Stomach (tissue), 9 donors: ENCODE data around the gene FZD2. TPM values are rescaled to one million over a fixed set of nuclear protein-coding genes. Genes with fewer than 3 reads are reported as not detected.

Experiments used
- DNase-seq, 2 donors: peaks; one replicate each; pipeline versions ENCODE4 v3.0.0 to v3.0.0-alpha.2; 2013 to 2019
- H3K27ac ChIP-seq, 5 donors: fragments of 200-600 bp in 4 of 5; sonication (generic) in 4 of 5; one replicate each; pipeline ENCODE4 v1.5.1; 2013 to 2019; ENCODE audit warnings: mild to moderate bottlenecking in 1 of 5, moderate library complexity in 1 of 5
- H3K27me3 ChIP-seq, 3 donors: fragments of 200-600 bp; sonication (generic); one replicate each; pipeline ENCODE4 v1.5.1; 2017 to 2019; ENCODE audit warnings: mixed run types in 1 of 3
- H3K36me3 ChIP-seq, 4 donors: fragments of 200-600 bp; sonication (generic); 1 replicate in 3 of 4; 2 replicates in 1 of 4; pipeline ENCODE4 v1.5.1; 2016 to 2019
- H3K4me1 ChIP-seq, 4 donors: fragments of 200-600 bp; sonication (generic); one replicate each; pipeline ENCODE4 v1.5.1; 2016 to 2019
- H3K4me3 ChIP-seq, 4 donors: fragments of 200-600 bp; sonication (generic) in 3 of 4; one replicate each; pipeline ENCODE4 v1.5.1; 2016 to 2019; ENCODE audit warnings: mild to moderate bottlenecking in 1 of 4
- H3K9me3 ChIP-seq, 4 donors: fragments of 200-600 bp; sonication (generic); one replicate each; pipeline ENCODE4 v1.5.1; 2016 to 2019
- EP300 ChIP-seq: sonication (generic); formaldehyde crosslinking; IDR thresholded peaks from one replicate; pipeline ENCODE4 v1.6.1; 2017; ENCODE audit warnings: antibody characterized with exemption
- POLR2A ChIP-seq, 4 donors: fragments of 450-650 bp; IDR thresholded peaks; one replicate each; pipeline ENCODE4 v1.6.1; 2016; ENCODE audit warnings: antibody characterized with exemption in 4 of 4, control low read depth in 2 of 4, mild to moderate bottlenecking in 1 of 4, moderate library complexity in 1 of 4
- POLR2AphosphoS5 ChIP-seq, 3 donors: sonication (generic); formaldehyde crosslinking; IDR thresholded peaks; one replicate each; pipeline ENCODE4 v1.6.1; 2016; ENCODE audit warnings: antibody characterized with exemption in 3 of 3
- WGBS, 5 donors: extraction: QIAGEN DNeasy Blood & Tissue Kit in 3 of 5; methylation state at CpG; one replicate each; pipeline versions ENCODE4 v1.1.5 to v1.1.7; 2013 to 2018; 5-methylcytosine and 5-hydroxymethylcytosine counted together
- intact Hi-C: fragments of 100-400 bp; cut with DNase I; formaldehyde crosslinking; loops from one replicate; pipeline ENCODE4 v1.15.1; 2023; ENCODE audit warnings: low total_unique reads
- polyA plus RNA-seq, 3 donors: library from polyadenylated mRNA; stranded (reverse); fragments of 200-250 nt; gene quantifications; one replicate each; pipeline ENCODE4 v1.2.3, GENCODE V29; 2013
- total RNA-seq, 5 donors: library from RNA; depleted of rRNA; stranded (reverse); fragments of >200 nt; gene quantifications; one replicate each; pipeline versions ENCODE4 v1.1.0 to v1.2.3, GENCODE V29; 2014 to 2016
- TF ChIP-seq, protein P1 (sequence below), 7 experiments: fragments of 450-650 bp in 4 of 7; fragments of 200-600 bp in 3 of 7; sonication (generic) in 3 of 7; IDR thresholded peaks; one replicate each; pipeline ENCODE4 v1.5.1; 2016 to 2019; ENCODE audit warnings: antibody characterized with exemption in 7 of 7, control low read depth in 2 of 7, mild to moderate bottlenecking in 1 of 7
- donor health status: healthy with polysubstance abuse.
- donor health status: Bipolar disorder and iron deficiency.
- donor health status: healthy.

FZD2 gene
- total and polyA plus RNA-seq, 8 donors = 0.31 to 19.3 (median 1.2) TPM; not detected in 2

DNA sequence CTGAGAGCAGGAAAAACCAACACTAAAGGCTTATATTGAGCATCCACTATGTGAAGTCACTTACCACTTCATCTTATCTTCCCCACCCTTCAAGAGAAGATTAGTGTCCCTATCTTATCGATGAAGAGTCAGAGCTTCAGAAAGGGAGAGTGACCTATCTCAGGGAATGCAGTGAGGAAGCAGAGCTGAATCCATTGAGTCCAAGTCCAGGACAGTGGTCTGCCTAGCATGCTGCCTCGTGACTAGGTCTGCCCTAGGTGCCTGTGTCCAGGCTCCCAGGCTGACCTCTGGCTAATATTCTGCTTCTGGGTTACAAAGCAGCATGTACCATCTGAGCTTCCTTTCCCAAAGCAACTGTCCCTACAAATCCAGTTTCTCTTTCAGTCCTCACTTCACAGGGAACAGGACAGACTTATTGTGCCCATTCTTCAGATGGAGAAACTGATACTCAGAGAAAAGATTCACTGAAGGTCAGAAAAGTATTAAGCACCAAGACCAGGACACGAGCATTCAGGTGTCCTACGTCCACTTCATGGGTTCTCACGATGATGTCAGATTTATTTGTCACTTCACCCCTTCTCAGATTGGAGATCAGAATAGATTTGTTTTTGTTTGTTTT, 13.3 kb upstream of the FZD2 start:
- DNase-seq = no peak
- peaks cover 0 to 69% (median 17%) of the 10 kb centered on the region in 3 donors for H3K27me3 ChIP-seq
- intact Hi-C loops = no loop called here
- H3K4me3 ChIP-seq = no peak overlapping the region
- H3K9me3 ChIP-seq = no peaks in the 10 kb centered on the region
- no peaks in the 10 kb centered on the region for H3K36me3 ChIP-seq
- peaks cover 0 to 13% (median 6%) of the 10 kb centered on the region in 4 donors for H3K4me1 ChIP-seq
- WGBS, 5 donors = 59 to 66% (median 63%) methylated on average over 5 of the region's 5 CpGs
- no peak for TF ChIP-seq POLR2A (IDR thresholded peaks at IDR 0.05)
- no peak for TF ChIP-seq POLR2AphosphoS5 (IDR thresholded peaks at IDR 0.05)
- TF ChIP-seq, protein P1, sequence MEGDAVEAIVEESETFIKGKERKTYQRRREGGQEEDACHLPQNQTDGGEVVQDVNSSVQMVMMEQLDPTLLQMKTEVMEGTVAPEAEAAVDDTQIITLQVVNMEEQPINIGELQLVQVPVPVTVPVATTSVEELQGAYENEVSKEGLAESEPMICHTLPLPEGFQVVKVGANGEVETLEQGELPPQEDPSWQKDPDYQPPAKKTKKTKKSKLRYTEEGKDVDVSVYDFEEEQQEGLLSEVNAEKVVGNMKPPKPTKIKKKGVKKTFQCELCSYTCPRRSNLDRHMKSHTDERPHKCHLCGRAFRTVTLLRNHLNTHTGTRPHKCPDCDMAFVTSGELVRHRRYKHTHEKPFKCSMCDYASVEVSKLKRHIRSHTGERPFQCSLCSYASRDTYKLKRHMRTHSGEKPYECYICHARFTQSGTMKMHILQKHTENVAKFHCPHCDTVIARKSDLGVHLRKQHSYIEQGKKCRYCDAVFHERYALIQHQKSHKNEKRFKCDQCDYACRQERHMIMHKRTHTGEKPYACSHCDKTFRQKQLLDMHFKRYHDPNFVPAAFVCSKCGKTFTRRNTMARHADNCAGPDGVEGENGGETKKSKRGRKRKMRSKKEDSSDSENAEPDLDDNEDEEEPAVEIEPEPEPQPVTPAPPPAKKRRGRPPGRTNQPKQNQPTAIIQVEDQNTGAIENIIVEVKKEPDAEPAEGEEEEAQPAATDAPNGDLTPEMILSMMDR (IDR thresholded peaks at IDR 0.05) = no peak
- no peak for TF ChIP-seq EP300
- no peak overlapping the region for H3K27ac ChIP-seq

- Histone ChIP-seq H3K4me1 (peaks cover 0 to 13% (median 6%) of the 10 kb centered on the region in 4 donors), H3K27me3 (peaks cover 0 to 41% (median 0%) of the 10 kb centered on the region in 3 donors), H3K36me3 (no peaks in the 10 kb centered on the region), H3K4me3 (no peak overlapping the region), H3K27ac (peak overlapping the region in 2 of 5 donors; percentile 20 to 54), H3K9me3 (no peaks in the 10 kb centered on the region)
- no peak for TF ChIP-seq EP300
- TF ChIP-seq, protein P1 (IDR thresholded peaks at IDR 0.05) = no peak
- TF ChIP-seq POLR2A (IDR thresholded peaks at IDR 0.05) = no peak
- TF ChIP-seq POLR2AphosphoS5 (IDR thresholded peaks at IDR 0.05) = no peak
- no peak for DNase-seq
- 44 to 56% (median 51%) methylated on average over 4 of the region's 4 CpGs for WGBS, 5 donors
- intact Hi-C loops = no loop called here
These were observed 10.3 kb upstream of the FZD2 start for GRCh38 chr17:44546671-44547606.

DNA sequence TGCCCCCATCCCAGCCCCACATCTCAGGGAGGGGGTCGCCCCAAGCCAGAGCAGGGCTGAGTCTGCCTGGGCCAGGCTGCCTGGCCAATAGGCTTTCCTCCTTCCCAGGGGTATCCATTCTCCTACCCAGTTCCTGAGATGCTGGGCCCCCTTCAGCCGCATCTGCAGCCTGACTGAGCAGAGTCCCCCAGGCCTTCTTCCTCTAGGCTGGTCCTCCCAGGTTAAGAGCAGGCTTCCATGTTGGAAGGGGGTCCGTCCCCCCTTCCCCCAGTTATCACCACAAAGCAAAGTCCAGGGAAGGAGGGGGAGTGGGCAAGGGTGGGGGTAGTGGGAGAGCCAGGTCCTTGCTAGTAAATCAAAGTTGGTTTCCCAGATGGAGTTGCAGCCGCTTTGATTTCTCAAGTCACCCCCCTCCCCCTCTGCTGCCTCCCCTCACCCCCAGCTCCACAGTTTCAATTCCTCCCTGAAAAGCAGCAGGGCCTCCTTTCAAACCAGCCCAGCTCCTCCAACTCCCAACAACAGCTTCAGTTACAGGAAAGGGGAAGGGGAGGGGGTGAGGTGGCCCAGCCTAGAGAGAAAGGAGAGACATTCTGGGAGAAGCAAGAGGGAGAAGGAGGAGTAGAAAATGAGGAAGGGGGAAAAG, 9.5 kb upstream of the FZD2 start:
- H3K36me3 ChIP-seq = no peaks in the 10 kb centered on the region
- H3K27me3 ChIP-seq = peaks cover 0 to 33% (median 0%) of the 10 kb centered on the region in 3 donors
- no peak overlapping the region for H3K4me3 ChIP-seq
- WGBS, 5 donors = 72 to 79% (median 76%) methylated on average over 4 of the region's 4 CpGs
- intact Hi-C loops = no loop called here
- H3K9me3 ChIP-seq = no peaks in the 10 kb centered on the region
- H3K27ac ChIP-seq = peak overlapping the region in 2 of 5 donors; percentile 20 to 54
- peak in 1 of 2 donors; percentile 74 for DNase-seq
- TF ChIP-seq EP300 = no peak
- no peak for TF ChIP-seq POLR2A (IDR thresholded peaks at IDR 0.05)
- TF ChIP-seq, protein P1 (IDR thresholded peaks at IDR 0.05) = no peak
- no peak for TF ChIP-seq POLR2AphosphoS5 (IDR thresholded peaks at IDR 0.05)
- peaks cover 0 to 12% (median 6%) of the 10 kb centered on the region in 4 donors for H3K4me1 ChIP-seq
